ENCODE results near the gene SH2D3C.

The SH2D3C gene

GRCh38 chr9:127738666-127739065 lies 39.8 kb downstream of the SH2D3C start:
- ATAC-seq, result no peak

- ATAC-seq, result no peak
These were observed 42.8 kb downstream of the SH2D3C start for GRCh38 chr9:127735530-127736185.

GRCh38 chr9:127734747-127735529 lies 43.5 kb downstream of the SH2D3C start, which contains the start of gene TOR2A:
Gene TOR2A (minus strand): TSS chr9:127735294. CDS start chr9:127735270, 24 bp downstream.
- peak; percentile 94 to 96 for ATAC-seq

GRCh38 chr9:127734247-127734746 lies 44.2 kb downstream of the SH2D3C start:
- ATAC-seq, result no peak

- no peak for ATAC-seq
These were observed 44.9 kb downstream of the SH2D3C start for GRCh38 chr9:127733614-127734013.

- no peak for ATAC-seq
These were observed 46.0 kb downstream of the SH2D3C start for GRCh38 chr9:127732444-127732843.

GRCh38 chr9:127731938-127732337 lies 46.5 kb downstream of the SH2D3C start:
- no peak for ATAC-seq

- ATAC-seq, result no peak
These were observed 47.6 kb downstream of the SH2D3C start for GRCh38 chr9:127730799-127731410.

- no peak for ATAC-seq
These were observed 48.2 kb downstream of the SH2D3C start for GRCh38 chr9:127730262-127730661.

- ATAC-seq, result no peak
These were observed 48.8 kb downstream of the SH2D3C start for GRCh38 chr9:127729522-127730256.

- no peak for ATAC-seq
These were observed 49.7 kb downstream of the SH2D3C start for GRCh38 chr9:127728808-127729207.

- no peak for ATAC-seq
These were observed 51.6 kb downstream of the SH2D3C start for GRCh38 chr9:127726871-127727270.

GRCh38 chr9:127724012-127724411 lies 54.5 kb downstream of the SH2D3C start:
- ATAC-seq, result no peak

GRCh38 chr9:127723444-127723843 lies 55.0 kb downstream of the SH2D3C start:
- no peak for ATAC-seq

- no peak for ATAC-seq
These were observed 55.5 kb downstream of the SH2D3C start for GRCh38 chr9:127723013-127723412.

GRCh38 chr9:127722055-127722745 lies 56.3 kb downstream of the SH2D3C start:
- no peak for ATAC-seq

GRCh38 chr9:127721391-127721821 lies 57.1 kb downstream of the SH2D3C start:
- ATAC-seq, result no peak

- ATAC-seq, result no peak
These were observed 57.6 kb downstream of the SH2D3C start for GRCh38 chr9:127720865-127721227.

- no peak for ATAC-seq
These were observed 58.2 kb downstream of the SH2D3C start for GRCh38 chr9:127720031-127720864.

- ATAC-seq, result no peak
These were observed 60.7 kb downstream of the SH2D3C start for GRCh38 chr9:127717766-127718165.

GRCh38 chr9:127716412-127716811 lies 62.1 kb downstream of the SH2D3C start:
- no peak for ATAC-seq
